NCI-H748 (cell line): ENCODE data around the gene PKP2.
"Not testable (repeated sequence)": the region's sequence is repeated elsewhere in the genome, so short reads cannot be mapped to it uniquely, and the experiment has no call there.

ENCODE experiments used
- DNase-seq: peaks from one replicate; lab custom pipeline; 2025; ENCODE audit not compliant: unreplicated experiment; lab: John Stamatoyannopoulos, UW

PKP2 gene

DNA sequence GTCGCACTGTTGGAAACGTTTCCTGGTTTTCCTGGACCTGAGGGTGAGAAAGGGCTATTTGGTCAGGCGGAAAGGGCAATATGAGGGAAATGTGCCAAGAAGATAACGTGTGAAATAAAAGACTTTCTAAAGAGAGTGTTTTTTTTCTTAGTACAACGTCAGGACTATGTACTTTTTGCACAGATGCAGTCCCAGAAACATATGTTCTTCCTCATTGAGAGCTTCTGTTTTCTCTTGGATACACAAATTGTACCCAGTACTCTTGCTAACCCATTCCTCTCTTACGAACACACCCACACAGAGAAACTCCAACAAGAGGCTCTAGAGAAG is 669 bp upstream of the PKP2 start:
- DNase-seq, result no peak

DNA sequence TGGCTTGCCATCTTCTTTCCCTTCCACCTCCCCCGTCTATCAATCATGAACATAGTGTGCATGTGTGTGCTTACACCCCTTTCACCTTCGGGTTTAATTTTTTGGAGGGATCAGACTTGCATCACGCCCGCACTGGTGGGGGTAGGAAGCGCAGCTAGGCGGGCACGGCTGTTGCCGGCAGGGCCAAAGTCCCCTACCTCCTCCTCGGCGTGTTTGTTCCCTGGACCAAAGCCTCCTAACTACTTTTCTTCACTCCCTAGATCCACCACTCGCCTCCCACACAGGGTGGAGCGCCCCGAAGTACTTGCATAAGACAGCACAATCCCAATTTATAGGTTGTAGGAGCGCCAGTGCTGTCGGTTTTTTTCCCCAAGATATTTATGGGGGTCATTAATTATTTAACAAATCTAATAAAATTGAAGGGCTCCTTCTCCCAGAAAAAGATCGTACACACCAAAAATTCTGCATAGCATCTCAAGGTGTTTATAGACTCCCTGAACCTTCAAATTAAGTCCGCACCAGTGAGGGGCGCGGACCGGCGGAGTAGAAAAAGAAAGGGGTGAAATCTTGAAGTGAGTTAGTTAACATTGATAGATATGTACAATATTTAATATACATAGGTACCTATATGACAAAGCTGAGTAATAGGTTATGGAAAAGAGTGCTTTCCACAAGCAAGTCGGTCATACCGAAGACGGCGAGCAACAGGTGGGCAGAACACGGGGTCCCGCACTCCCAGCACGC is 717 bp downstream of the PKP2 start:
- DNase-seq, result peak; percentile 76

GRCh38 chr12:32894566-32894965 is 2.0 kb downstream of the PKP2 start:
- no peak for DNase-seq

GRCh38 chr12:32893458-32893857 is 3.1 kb downstream of the PKP2 start:
- no peak for DNase-seq

- peak; percentile 15 for DNase-seq
These were observed 3.5 kb downstream of the PKP2 start for GRCh38 chr12:32893043-32893442.

DNA sequence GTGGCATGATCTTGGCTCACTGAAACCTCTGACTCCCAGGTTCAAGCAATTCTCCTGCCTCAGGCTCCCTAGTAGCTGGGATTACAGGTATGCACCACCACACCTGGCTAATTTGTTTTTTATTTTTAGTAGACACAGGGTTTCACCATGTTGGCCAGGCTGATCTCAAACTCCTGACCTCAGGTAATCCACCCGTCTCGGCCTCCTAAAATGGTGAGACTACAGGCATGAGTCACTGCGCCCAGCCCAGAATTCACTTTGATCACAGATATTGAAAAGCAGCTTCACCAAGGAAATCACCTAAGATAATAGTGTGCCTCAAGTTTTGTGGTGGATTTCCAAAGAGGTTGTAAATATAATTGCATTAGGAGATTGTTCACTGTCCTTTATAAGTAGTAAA is 4.2 kb downstream of the PKP2 start:
- not testable (repeated sequence) for DNase-seq

GRCh38 chr12:32891956-32892355 is 4.6 kb downstream of the PKP2 start:
- no peak for DNase-seq

GRCh38 chr12:32891526-32891925 is 5.1 kb downstream of the PKP2 start:
- no peak for DNase-seq

- DNase-seq, result no peak
These were observed 7.4 kb downstream of the PKP2 start for GRCh38 chr12:32889011-32889760.

- no peak for DNase-seq
These were observed 9.5 kb downstream of the PKP2 start for GRCh38 chr12:32887058-32887457.

- DNase-seq, result peak; percentile 95
These were observed 10.7 kb downstream of the PKP2 start for GRCh38 chr12:32885831-32886230.

DNA sequence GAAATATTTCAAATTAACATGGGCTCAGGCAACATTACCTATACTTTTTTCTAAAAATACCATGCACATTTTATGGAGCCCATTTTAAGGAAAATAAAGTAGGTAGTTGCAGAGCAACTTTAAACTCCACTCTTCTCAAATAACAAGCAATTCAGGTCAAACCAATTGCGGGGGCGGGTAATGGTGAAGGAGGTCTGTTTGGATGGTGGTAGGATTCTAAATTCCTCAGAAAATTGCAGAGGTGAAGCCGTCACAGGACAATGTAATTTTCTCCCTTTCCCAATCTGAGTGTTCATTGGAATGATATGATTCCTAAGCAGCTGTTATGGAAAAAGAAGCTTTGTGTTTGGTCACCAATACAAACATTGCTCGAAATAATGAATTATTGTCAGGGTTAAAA is 11.6 kb downstream of the PKP2 start:
- DNase-seq, result no peak

GRCh38 chr12:32881702-32882101 is 14.9 kb downstream of the PKP2 start:
- no peak for DNase-seq

DNA sequence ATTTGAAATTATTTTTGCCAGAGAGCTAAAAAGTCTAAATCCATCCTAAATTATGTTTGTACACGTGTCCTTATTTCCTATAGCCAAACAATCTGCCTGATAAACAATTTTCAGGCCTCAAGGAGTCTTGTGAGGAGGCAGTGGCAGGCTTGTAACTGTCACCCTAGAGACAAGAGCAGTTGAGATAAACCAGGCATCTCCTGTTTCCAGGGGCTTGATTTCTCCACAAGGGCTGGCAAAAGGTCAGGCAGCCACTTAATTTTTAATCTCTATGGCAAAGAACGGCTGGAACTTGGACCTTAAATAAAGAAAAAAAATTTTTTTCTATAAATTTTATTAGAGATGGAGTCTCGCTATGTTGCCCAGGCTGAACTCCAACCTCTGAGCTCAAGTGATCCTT is 15.5 kb downstream of the PKP2 start:
- DNase-seq, result no peak

- DNase-seq, result not testable (repeated sequence)
These were observed 17.5 kb downstream of the PKP2 start for GRCh38 chr12:32879066-32879465.

GRCh38 chr12:32877601-32878459 is 18.7 kb downstream of the PKP2 start:
- no peak for DNase-seq

DNA sequence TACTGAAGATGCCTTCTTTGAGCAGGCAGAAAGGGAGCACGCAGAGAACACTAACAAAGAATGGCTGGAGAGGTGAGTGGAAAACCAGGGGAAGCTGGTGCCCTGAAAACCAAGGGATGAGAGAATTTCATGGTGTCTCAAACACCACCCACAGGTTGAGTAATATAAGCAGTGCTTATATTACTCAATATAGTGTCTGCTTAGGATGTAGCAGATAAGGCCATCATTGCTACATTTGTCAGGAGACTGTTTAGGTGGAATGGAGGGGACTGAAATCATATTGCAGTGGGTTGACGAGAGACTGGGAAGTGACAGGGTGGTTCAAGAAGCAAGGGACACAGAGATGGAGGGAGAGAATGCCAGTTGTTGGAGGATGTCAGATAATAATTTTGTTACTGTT is 20.6 kb downstream of the PKP2 start:
- DNase-seq, result no peak

- no peak for DNase-seq
These were observed 21.6 kb downstream of the PKP2 start for GRCh38 chr12:32874975-32875374.

DNA sequence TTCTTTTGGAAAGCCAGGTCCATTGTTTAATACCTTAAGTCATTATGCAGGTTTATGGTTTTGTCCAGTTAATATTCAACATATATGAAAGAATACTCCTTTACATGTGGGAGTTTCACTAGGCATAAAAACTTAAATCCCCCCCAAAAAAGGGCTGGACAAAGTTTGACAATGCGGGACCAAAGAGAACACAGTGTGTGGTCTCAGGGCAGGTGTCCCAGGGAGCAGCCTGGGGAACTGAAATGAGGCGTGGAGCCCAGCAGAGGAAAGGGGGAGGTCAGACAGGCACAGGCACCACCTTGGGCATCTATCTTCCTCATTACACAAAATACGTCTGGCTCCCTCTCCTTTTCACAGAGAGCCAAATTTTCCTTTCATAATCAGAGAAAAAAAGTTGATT is 22.5 kb downstream of the PKP2 start:
- DNase-seq, result no peak

DNA sequence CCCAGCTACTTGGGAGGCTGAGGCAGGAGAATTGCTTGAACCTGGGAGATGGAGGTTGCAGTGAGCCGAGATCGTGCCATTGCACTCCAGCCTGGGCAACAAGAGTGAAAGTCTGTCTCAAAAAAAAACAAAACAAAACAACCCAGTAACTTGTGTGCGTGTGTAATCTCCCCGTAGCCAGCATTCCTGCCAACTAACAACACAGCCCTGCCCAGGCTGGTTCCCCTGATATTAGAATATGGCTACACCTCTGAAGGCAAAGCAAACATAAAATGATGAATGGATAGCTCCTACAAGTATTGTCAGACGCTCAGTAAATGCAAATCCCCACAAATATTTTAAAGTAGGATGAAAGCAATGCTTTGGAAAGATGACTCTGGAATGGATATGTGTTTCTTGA is 24.2 kb downstream of the PKP2 start:
- not testable (repeated sequence) for DNase-seq

GRCh38 chr12:32870716-32871115 is 25.9 kb downstream of the PKP2 start:
- no peak for DNase-seq

DNA sequence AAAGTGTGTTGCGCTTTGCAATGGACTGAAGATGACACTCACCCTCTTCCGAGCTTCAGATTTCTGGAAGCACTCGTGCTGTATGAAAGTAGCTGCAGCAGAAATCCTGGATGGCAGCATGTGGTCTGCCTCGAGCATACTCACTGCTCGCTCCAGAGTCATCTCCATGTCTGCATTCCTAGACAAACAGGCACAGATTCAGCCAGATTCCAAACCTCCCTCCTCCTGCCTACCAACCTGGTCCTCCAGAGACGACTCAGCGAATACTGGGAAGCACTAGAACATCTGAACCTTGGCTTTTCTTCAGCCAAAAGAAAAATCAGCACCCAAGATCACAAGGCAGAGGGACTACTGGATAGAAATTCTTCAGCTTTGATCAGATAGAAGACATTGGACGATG is 27.7 kb downstream of the PKP2 start:
- no peak for DNase-seq
